Retina (tissue), 1 donor: ENCODE results near the gene TWIST2.

Source experiments
- DNase-seq: peaks from one replicate; pipeline ENCODE4 v3.0.0-alpha.2; 2016

The TWIST2 gene

DNA sequence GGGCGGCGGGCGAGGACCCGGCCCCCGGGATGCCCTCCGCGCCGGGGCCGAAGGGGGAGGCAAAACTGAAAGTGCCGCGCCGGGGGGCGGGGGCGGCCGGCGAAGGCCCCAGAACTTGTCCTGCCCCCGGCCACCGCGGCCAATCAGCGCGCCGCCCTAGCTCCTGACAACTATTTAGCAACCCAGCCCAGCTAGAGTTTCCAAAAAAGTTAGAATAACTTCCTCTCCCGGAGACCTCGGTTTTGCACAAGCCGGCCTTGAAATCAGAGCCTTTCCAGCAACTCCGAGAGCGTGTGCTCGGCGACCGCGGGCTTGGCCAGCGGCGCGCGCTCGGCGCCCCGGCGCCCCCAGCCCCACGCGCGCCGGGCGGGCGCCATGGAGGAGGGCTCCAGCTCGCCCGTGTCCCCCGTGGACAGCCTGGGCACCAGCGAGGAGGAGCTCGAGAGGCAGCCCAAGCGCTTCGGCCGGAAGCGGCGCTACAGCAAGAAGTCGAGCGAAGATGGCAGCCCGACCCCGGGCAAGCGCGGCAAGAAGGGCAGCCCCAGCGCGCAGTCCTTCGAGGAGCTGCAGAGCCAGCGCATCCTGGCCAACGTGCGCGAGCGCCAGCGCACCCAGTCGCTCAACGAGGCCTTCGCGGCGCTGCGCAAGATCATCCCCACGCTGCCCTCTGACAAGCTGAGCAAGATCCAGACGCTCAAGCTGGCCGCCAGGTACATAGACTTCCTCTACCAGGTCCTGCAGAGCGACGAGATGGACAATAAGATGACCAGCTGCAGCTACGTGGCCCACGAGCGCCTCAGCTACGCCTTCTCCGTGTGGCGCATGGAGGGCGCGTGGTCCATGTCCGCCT lies at the start of gene TWIST2:
Gene TWIST2, plus strand, starts transcription at position 245 of the 850 bp plus-strand sequence. Its CDS starts 131 bp downstream, at position 376.
- DNase-seq, result peak; percentile 74

DNA sequence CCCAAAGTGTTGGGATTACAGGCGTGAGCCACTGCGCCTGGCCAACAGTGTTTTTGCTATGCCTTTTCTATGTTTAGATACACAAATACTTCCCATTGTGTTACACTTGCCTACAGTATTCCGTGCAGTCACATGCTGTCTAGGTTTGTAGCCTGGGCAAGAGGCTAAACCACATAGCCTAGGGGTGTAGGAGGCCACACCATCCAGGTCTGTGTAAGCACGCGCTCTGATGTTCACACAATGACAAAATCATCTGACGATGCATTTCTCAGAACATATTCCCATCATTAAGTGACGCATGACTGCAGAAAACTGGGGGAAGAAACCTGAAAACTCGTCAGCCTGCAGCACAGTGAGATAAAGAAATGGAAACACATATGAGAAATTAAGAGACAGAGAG lies 46.1 kb upstream of the TWIST2 start:
- no peak for DNase-seq

DNA sequence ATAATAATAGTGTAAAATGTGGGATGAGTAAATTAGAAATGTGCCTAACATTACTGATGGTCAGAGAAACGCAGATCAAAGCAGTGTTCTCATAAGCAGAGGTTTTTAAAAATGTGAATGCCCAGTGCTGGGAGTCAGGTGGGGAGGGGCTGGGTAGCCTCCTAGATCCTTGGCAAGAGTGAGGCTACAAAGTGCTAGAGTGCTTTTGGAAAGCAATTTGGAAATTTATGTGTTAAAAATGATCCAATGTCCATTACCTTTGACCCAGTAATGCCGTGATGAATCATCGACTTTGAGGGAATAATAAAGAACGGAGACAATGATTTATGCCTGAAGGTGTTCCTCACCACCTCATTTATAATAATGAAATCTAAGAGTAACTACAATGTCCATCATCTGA lies 44.9 kb upstream of the TWIST2 start:
- no peak for DNase-seq

DNA sequence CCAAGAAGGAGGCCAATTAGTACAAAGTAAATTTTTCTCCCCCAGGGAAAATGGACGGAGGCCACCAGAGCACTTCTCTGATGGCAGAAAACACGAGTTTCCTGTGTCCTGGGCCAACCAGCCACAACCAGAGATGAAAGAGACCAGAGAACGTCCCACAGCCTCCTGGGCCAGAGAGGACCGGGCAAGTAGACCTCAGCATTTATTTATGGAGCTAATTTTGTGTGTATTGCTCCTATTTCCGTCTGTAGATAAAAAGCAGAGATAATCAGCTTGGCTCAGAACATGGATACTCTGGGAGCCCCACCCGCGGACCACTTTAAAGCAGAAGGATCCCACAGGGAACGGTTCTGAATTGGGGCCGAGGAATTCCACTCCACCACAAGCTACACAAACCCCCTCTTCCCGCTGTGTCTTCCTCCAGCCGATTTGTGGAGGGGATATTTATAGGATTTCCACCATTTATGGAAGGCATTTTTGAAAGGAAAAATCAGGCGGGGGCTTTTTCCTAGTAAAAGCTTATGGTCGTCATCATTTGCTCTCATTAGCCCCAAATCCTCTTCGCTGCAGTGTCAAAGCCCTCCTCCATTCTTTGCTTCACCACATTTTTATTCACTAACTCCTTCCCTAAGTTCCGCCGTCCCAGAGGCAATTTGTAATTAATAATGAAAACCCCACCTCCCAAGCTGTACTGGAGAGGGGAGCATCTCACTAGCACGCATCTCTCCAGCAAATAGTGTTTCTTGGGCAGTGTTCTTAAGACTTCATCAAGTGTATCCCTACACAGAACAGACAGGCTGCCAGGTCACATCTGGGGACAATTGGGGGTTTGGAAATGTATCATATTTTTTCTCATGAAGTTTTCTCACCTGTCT lies 43.7 kb upstream of the TWIST2 start:
- no peak for DNase-seq

DNA sequence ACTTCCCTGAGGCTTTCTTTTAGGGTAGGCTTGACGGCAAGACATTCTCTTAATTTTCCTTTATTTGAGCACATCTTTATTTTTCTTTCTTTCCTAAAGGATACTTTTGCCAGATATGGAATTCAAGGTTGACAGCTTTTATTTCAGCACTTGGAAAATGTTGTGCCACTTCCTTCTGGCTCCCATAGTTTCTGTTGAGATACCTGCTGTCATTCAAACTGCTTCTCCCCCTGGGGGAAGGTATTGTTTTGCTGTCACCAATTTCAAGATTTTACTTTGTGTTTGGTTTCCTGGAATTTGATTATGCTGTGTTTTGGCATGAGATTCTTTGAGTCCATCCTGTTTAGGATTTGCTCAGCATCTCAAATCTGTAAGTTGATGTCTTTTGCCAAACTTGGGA lies 39.1 kb upstream of the TWIST2 start:
- no peak for DNase-seq

DNA sequence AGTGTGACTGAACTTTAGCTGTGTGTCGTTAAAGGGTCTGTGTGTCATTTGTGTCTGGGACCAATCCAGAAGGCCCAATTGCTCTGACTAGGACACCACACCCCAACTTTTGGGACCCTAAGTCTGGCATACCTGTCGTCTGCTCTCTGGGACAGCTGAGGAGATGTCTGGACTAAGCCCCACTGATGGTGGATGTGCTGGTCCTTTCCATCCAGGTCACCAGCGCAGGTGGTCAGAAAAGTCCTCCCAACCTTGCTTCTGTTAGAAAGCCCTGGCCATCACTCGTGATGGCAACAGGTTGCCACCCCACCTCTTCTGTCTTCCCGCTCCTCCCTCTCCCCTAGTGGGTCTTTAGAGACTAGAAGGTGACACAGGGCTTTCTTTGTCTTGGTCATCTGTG lies 37.6 kb upstream of the TWIST2 start:
- DNase-seq, result no peak

DNA sequence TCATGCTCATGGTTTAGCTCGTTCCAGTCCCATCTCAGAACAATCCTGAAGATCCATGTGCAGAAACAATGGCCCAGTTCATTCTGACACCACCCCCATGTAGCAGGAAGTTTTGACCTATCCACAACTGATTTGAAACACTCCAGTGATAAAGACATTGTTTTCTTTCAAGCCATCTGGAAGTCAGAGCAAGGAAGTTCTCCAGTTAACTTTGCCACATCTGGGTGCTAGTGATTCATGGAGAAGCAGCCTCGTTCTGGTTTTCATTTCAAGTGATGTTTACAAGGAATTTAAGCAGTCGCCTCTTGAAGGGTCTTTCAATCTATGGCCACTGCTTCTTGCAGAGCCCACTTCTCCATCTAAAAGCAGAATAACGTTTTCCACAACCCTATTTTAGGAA lies 36.6 kb upstream of the TWIST2 start:
- DNase-seq, result no peak

DNA sequence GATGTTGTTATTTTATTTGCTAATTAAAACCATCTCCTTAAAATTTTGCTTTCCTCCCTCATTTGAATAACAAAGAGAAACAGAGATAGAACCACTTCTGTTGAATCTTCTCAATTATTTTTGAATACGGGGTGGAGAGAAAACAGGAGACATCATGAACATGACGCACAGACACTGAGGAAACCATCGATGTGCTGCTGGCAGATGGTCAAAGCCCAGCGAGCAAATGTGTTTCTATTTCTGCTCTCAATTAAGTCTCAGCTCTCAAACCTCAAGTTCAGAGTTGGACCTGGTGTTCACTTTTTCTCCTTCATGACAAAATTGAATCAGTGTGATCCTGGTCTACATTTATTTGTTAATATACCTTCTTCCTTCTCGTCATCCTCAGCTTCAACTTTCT lies 36.1 kb upstream of the TWIST2 start:
- DNase-seq, result no peak

DNA sequence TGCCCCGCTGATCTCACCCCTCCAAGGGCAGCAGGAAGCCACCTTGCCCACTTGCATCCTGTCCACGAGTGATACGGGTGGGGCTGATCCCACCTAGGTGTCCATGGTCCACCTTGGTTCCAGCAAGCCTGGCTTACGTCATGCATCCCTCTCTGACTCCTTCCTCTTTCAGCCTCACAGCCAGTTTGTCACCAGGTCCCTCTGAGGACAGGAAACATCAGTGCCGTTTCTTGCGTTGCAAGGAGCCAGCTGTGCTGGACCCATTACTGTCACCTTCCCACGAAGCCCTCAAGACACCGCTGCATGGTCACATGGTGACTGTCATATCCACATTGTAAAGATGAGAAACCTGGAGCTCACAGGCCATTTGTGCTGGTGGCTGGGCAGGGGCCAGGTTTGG lies 34.8 kb upstream of the TWIST2 start:
- no peak for DNase-seq

DNA sequence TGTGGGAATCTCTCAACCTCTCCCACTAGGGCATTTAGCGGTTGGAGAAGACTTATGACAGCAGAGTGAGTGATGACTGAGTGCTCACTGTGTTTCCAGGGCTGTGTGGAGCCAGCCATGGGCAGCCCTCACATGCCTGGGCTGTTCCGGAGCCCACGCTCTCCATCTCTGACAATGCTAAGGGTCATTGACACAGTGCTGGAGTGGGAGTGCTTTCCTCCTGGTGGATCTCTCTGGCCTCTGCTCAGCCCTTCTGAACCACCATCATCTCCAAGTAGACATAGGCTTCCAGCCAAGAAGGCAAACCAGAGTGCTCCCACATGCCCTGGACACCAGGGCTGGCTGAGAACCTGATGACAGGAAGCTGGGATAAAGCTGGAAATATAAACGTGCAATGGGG lies 33.1 kb upstream of the TWIST2 start:
- no peak for DNase-seq

DNA sequence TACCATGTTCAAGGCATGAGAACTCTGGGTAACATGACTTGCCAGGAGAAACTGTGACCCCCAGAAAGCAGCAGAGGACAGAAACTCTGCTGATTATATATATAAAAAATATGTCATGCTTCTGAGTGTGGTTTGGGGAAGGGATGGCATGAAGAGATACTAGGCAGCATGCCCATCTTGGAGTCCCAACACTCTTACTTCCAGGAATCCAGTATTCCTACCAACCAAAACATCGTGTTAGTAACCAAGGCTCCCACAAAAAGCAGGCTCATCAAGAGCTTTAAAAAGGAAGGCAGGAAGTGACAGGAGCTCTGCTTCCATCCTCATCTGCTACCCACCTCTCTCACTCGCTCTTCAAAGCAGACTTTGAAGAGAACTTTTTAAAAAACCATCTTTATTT lies 31.6 kb upstream of the TWIST2 start:
- DNase-seq, result no peak

DNA sequence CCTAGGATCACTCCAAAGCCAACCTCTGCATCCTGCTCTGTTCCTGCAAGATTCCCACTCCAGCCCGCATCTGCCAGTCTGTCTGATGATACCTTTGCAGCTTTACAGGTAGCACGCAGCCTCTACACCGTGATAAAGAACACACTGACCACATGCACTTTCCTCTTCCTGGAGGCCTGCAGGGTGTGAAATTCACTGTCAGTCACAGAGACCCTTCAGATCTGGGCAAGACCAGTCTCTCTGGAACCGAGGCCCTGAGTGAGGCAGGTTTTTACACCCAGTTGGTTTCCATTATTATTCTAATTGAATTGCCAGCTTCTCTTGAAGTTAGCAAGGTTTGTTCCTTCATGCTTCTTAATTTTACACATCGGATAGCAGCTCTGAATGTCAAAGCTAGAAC lies 30.5 kb upstream of the TWIST2 start:
- DNase-seq, result no peak

DNA sequence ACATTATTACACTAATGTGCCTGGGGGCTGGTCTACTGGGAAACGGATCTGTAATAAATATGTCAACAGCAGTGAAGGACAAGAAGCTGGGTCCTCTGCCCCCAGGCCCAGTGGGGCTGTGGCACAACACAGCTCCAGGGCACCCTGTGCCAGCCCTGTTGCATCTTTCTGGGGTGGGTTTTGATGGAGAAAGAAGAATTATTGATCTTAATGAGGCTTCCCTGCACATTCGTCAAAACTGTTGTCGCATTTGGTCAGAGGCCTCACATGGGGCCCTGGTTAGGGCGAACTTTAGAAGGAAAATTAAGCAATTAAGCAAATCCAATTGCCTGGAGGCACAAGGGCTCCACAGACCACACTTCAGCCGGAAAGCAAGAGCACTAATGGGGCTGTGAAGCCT lies 30.0 kb upstream of the TWIST2 start:
- DNase-seq, result peak; percentile 52

DNA sequence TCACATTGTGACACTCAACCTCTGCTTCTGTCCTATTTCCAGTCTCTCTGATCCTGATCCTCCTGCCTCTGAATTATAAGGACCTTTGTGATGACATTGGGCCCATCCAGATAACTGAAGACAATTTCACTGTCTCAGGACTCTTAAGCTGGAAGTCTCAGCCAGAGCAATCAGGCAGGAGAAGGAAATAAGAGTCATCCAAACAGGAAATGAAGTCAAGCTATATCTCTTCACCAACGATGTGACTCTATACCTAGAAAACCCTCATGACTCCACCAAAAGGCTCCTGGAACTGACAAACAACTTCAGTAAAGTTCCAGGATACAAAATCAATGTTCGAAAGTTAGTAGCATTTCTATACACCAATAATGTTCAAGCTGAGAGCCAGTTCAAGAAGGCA lies 29.3 kb upstream of the TWIST2 start:
- no peak for DNase-seq

DNA sequence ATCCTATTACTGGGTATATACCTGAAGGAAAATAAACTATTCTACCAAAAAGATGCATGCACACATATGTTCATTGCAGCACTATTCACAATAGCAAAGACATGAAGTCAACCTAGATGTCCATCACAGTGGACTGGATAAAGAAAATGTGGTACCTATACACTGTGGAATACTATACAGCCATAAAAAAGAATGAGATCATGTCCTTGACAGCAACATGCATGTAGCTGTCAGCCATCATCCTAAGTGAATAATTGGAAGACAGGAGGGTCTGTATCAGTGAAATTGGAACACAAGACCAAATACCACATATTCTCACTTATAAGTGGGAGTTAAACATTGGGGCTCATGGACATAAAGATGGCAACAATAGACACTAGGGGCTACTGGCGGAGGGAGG lies 27.7 kb upstream of the TWIST2 start:
- DNase-seq, result no peak

DNA sequence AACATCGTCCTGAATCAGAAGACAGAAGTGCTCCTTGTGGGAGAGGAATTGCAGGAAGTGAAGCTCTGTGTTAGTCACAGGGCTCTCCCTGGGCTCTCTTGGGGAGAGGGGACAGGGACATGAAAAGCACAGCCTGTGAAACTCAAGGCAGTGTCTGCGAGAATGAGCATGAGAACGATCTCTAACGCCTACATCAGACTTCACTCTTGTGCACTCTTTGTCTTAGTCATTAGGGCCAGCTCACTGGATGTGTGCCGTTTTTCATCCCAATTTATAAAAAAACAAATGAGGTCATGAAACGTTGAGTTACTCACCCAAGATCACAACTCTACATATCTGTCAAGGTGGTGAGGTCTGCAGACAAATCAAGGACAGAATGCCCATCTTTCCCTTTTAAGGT lies 27.0 kb upstream of the TWIST2 start:
- peak; percentile 19 for DNase-seq

DNA sequence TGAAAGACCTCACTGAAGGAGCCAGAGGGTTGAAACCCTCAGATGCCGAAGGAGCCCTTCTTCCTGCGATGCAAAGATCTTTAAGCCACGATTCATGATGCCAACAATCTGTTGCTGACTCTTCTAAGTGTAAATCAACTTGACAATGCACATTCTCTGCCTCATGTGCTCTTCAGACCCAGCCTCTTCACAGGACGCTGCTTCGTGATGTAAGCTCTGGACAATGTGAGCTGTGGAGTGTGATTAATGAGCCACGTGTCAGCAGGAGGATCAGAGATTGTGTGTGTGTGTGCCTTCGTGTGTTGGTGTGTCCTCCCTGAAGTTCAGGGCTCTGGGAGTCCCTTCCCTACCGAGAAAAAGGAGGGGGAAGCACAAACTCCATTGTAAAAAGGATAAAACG lies 26.5 kb upstream of the TWIST2 start:
- peak; percentile 40 for DNase-seq

DNA sequence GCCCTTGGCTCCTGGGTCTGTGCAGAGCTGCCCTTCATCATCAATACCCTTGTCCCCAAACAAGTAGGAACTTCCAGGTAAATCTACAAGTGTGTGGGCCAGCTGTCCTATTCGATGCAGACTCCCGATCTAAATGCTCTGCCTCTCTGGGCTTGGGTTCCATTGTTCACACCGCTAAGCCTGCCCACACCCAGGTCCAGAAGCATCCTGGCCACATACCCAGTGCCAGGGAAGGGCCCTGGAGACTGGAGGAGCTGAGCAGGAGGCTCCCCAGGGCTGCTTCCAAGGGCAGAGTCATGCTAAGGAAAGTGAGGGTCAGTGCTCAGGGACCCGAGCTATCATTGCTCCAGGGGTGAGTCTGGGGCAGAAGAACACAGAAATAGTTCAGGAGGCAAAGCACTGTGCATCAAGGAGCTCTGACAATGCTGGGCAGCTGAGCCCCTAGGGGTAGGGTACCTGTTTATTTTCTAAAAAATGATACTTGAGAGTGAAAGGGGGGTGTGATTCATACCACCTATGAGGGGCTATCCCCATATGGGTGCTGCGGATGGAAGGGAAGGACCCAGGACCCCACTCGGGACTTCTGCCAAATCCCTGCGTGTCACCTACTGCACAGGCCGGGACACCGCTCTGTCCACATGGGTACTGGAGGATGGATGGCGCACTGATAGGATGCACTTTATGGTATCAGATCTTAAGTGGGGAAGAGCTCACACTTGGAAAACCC lies 25.8 kb upstream of the TWIST2 start:
- no peak for DNase-seq

DNA sequence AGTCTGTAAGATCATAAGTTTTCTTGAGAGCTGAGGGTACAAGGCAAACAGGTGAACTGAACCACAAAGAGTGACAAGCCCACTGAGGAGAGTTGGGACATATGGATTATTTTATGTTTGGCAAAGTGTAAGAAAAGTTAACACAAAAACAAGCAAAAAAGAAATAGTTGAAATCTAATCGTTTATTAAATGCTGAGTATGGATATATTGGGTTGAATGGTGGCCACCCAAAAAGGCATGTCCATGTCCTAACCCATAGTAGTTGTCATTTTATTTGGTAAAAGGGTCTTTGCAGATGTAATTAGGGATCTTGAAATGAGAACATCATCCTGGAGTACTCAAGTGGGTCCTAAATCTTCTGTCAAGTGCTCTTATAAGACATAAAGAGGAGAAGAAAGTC lies 24.9 kb upstream of the TWIST2 start:
- DNase-seq, result no peak

DNA sequence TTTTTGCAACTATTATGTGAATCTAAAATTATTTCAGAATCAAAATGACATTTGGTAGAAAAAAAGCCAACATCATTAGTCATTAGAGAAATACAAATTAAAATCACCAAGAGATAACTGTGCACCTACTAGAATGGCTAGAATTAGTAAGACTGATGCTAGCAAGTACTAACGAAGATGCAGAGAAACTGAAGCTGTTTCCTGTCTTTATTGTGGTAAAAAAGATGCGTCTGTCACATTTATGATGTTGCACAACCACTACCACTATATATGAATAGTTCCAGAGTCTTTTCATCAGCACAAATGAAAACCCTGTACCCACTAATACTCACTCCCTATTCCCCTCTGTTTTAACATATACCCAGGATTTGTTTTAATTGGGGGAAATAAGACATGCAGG lies 16.7 kb upstream of the TWIST2 start:
- no peak for DNase-seq

DNA sequence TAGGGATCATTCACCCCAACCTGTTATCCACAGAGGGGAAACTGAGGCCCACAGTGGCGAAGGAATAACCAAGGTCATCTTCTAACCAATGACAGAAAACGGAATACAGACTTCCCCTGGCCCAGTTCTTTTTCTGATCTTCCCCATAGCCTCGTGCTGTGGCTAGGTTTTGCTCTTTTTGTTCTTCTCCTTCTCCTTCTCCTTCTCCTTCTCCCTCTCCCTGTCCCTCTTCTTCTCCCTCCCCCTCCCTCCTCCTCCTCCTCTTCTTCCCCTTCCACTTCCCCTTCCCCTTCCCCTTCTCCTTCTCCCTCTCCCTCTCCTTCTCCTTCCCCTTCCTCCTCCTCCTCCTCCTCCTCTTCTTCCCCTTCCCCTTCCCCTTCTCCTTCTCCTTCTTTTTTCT lies 12.9 kb upstream of the TWIST2 start:
- no peak for DNase-seq

DNA sequence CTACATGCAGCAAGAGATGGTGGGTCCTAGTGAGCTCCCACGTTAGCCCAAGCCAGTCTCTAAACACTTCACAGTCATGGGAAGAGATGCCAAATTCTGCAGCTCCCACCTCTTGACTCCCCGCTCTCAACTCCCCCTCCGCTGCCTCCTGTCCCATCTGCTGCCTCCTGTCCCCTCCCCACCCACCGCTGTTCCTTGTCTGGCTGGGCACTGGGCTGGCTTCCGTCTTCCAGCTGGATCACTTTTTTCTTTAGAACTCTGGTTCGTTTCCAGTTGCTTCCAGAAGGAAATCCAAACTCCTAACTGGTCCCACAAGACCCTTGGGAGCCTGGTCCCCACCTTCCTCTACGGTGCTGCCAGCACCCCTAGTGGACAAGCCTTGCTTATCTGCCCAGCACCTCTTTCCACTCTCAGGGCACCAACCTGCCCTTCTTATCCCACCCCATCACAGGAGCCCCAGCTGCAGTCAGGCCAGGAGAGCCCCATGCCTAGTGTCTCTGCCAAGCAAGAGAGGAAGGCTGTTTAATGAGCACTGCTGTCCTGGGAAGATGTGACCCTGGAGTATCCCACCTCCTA lies 12.1 kb upstream of the TWIST2 start:
- no peak for DNase-seq

DNA sequence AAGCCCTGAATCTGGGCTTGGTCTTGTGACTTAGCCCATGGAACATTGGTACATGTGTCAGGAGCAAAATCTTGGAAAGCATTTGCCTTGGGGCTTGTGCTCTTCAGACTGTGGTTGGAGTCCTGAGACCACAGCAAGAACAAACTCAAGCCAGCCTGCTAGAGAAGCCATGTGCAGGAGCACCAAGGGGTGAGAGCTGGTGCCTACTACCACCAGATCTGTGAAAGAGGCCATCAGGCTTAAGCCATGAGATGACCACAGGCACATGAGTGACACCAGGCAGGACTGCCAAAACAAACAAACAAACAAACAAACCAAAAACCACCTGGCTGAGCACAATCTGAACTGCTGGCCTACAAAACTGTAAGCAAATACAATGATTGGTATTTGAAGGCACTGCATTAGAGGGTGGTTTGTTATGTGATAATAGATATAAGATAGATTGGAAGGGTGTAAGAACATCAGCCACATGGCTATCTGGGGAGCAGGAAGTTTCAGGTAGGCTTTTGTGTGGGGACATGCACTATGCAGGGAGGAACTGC lies 9.0 kb upstream of the TWIST2 start:
- no peak for DNase-seq
